IMR-90 (cell line): ENCODE measurements around the gene NEUROD1. TPM values are rescaled to one million over a fixed set of nuclear protein-coding genes. Genes with fewer than 3 reads are reported as not detected.

Experiments
- ATAC-seq: fragments of 200-7000 bp; cut with Tn5 transposase; 2 replicates; pipeline ENCODE4 v1.9.1; 2020; ENCODE audit warnings: low read depth, mild to moderate bottlenecking, moderate library complexity
- BruUV-seq: library from RNA; stranded (reverse); fragments of 400-500 nt; replicated peaks from 2 replicates; lab custom pipeline; 2021; lab: Mats Ljungman, UMichigan
- CTCF ChIA-PET: fragments of 300-600 bp; formaldehyde crosslinking; extraction: SDS; loops from one replicate; lab custom pipeline; 2021; ENCODE audit warnings: antibody characterized with exemption; lab: Yijun Ruan, JAX
- POLR2A ChIA-PET: fragments of 300-600 bp; sonication (Branson Sonifier 250); formaldehyde crosslinking; loops from one replicate; lab custom pipeline; 2022; ENCODE audit warnings: antibody characterized with exemption; ENCODE audit not compliant: unreplicated experiment; lab: Charles Lee
- DNase-seq: peaks from one replicate; pipeline ENCODE4 v3.0.0; 2013
- H2AFZ ChIP-seq: replicated peaks from 2 replicates; pipeline ENCODE3; 2013; ENCODE audit warnings: low read length, mild to moderate bottlenecking; ENCODE audit not compliant: poor library complexity
- H2AK5ac ChIP-seq: 2 replicates; pipeline ENCODE4 v1.6.1; 2013; ENCODE audit warnings: low read depth, low read length, inconsistent platforms
- H2AK9ac ChIP-seq: replicated peaks from 2 replicates; pipeline ENCODE3; 2013; ENCODE audit warnings: mild to moderate bottlenecking, low read depth, low read length, moderate library complexity; ENCODE audit not compliant: poor library complexity
- H2BK120ac ChIP-seq: 2 replicates; pipeline ENCODE4 v1.6.1; 2013; ENCODE audit warnings: low read depth, low read length, inconsistent platforms
- H2BK15ac ChIP-seq: 3 replicates; pipeline ENCODE4 v1.6.1; 2013; ENCODE audit warnings: low read depth, low read length, inconsistent platforms
- H2BK20ac ChIP-seq: 2 replicates; pipeline ENCODE4 v1.6.1; 2013; ENCODE audit warnings: low read depth, mild to moderate bottlenecking, inconsistent platforms, low read length, moderate library complexity
- H2BK5ac ChIP-seq: 2 replicates; pipeline ENCODE4 v1.6.1; 2013; ENCODE audit warnings: mild to moderate bottlenecking, low read depth, low read length, inconsistent platforms; ENCODE audit not compliant: poor library complexity, severe bottlenecking
- H3K14ac ChIP-seq: replicated peaks from 2 replicates; pipeline ENCODE4 v1.6.1; 2013; ENCODE audit warnings: low read depth, low read length, inconsistent platforms
- H3K18ac ChIP-seq: 2 replicates; pipeline ENCODE4 v1.6.1; 2013; ENCODE audit warnings: low read depth, low read length, control low read depth
- H3K23ac ChIP-seq: 2 replicates; pipeline ENCODE4 v1.6.1; 2013; ENCODE audit warnings: low read depth, low read length, inconsistent platforms
- H3K27ac ChIP-seq: 2 replicates; pipeline ENCODE4 v1.5.1; 2013; ENCODE audit warnings: mild to moderate bottlenecking, control low read depth, low read length; ENCODE audit not compliant: insufficient read depth
- H3K27me3 ChIP-seq: 2 replicates; pipeline ENCODE4 v1.6.1; 2013; ENCODE audit warnings: low read length; ENCODE audit not compliant: control insufficient read depth, insufficient read depth
- H3K36me3 ChIP-seq: 2 replicates; pipeline ENCODE4 v1.6.1; 2013; ENCODE audit warnings: low read length, mixed read lengths; ENCODE audit not compliant: control insufficient read depth, insufficient read depth
- H3K4ac ChIP-seq: 2 replicates; pipeline ENCODE4 v1.6.1; 2013; ENCODE audit warnings: low read depth, low read length, inconsistent platforms
- H3K4me1 ChIP-seq: 2 replicates; pipeline ENCODE4 v1.6.1; 2013; ENCODE audit warnings: low read length, mixed read lengths; ENCODE audit not compliant: control insufficient read depth, insufficient read depth
- H3K4me2 ChIP-seq: 2 replicates; pipeline ENCODE4 v1.6.1; 2013; ENCODE audit warnings: low read depth, mild to moderate bottlenecking, control low read depth, low read length, moderate library complexity
- H3K4me3 ChIP-seq: 2 replicates; pipeline ENCODE4 v1.5.1; 2013; ENCODE audit warnings: low read depth, mild to moderate bottlenecking, control low read depth, low read length, moderate library complexity; ENCODE audit not compliant: insufficient read depth
- H3K56ac ChIP-seq: 2 replicates; pipeline ENCODE4 v1.6.1; 2013; ENCODE audit warnings: low read length, inconsistent platforms; ENCODE audit not compliant: insufficient read depth; ENCODE audit errors: extremely low read depth
- H3K79me1 ChIP-seq, 2 experiments: 2 replicates each; pipeline ENCODE4 v1.6.1; 2013; ENCODE audit warnings: low read length in 2 of 2, inconsistent platforms in 1 of 2, low read depth in 1 of 2
- H3K9ac ChIP-seq: 2 replicates; pipeline ENCODE4 v1.6.1; 2013; ENCODE audit warnings: low read depth, low read length, control low read depth
- H3K9me1 ChIP-seq: 2 replicates; pipeline ENCODE4 v1.6.1; 2013; ENCODE audit warnings: low read length, inconsistent platforms; ENCODE audit not compliant: insufficient read depth
- H3K9me3 ChIP-seq: 2 replicates; pipeline ENCODE4 v1.6.1; 2013; ENCODE audit warnings: low read length; ENCODE audit not compliant: control insufficient read depth, insufficient read depth
- H4K20me1 ChIP-seq: 2 replicates; pipeline ENCODE4 v1.6.1; 2013; ENCODE audit warnings: low read length, inconsistent platforms; ENCODE audit not compliant: insufficient read depth
- H4K5ac ChIP-seq: 2 replicates; pipeline ENCODE4 v1.6.1; 2013; ENCODE audit warnings: mild to moderate bottlenecking, low read depth, low read length, control low read depth
- H4K8ac ChIP-seq, 2 experiments: 2 replicates each; pipeline ENCODE4 v1.6.1; 2013; ENCODE audit warnings: low read depth in 2 of 2, low read length in 2 of 2, control low read depth in 1 of 2, inconsistent platforms in 1 of 2
- H4K91ac ChIP-seq: 2 replicates; pipeline ENCODE4 v1.6.1; 2013; ENCODE audit warnings: low read depth, low read length, inconsistent platforms; ENCODE audit not compliant: insufficient read depth
- BHLHE40 ChIP-seq: fragments of 150-350 bp; IDR thresholded peaks from 2 replicates; pipeline ENCODE4 v1.6.1; 2016; ENCODE audit warnings: mild to moderate bottlenecking, low read depth, low read length
- CHD1 ChIP-seq: IDR thresholded peaks from 2 replicates; pipeline ENCODE4 v1.6.1; 2012; ENCODE audit warnings: low read depth, low read length, improper control_type of control experiment
- CTCF ChIP-seq: conservative IDR thresholded peaks from 2 replicates; pipeline ENCODE4 v1.5.1; 2012; ENCODE audit warnings: mild to moderate bottlenecking, low read depth, low read length, improper control_type of control experiment
- ELK1 ChIP-seq: fragments of 150-350 bp; IDR thresholded peaks from 2 replicates; pipeline ENCODE4 v1.6.1; 2016; ENCODE audit warnings: low read depth, mild to moderate bottlenecking, low read length, moderate library complexity, borderline replicate concordance
- FOS ChIP-seq: fragments of 150-350 bp; IDR thresholded peaks from 2 replicates; pipeline ENCODE4 v1.6.1; 2016; ENCODE audit warnings: low read depth, low read length
- MAFK ChIP-seq: IDR thresholded peaks from 2 replicates; pipeline ENCODE4 v1.6.1; 2012; ENCODE audit warnings: low read depth, low read length, improper control_type of control experiment
- MAZ ChIP-seq: IDR thresholded peaks from 2 replicates; pipeline ENCODE4 v1.6.1; 2012; ENCODE audit warnings: low read depth, mild to moderate bottlenecking, low read length, improper control_type of control experiment, moderate library complexity, borderline replicate concordance
- MXI1 ChIP-seq: IDR thresholded peaks from 2 replicates; pipeline ENCODE4 v1.6.1; 2012; ENCODE audit warnings: low read depth, mild to moderate bottlenecking, low read length, moderate library complexity, borderline replicate concordance
- POLR2A ChIP-seq: IDR thresholded peaks from 2 replicates; pipeline ENCODE4 v1.6.1; 2012; ENCODE audit warnings: mild to moderate bottlenecking, low read depth, low read length
- RAD21 ChIP-seq: IDR thresholded peaks from 2 replicates; pipeline ENCODE4 v1.6.1; 2012; ENCODE audit warnings: low read length, improper control_type of control experiment
- RFX5 ChIP-seq: IDR thresholded peaks from 2 replicates; pipeline ENCODE4 v1.8.0; 2012; ENCODE audit warnings: low read depth, mild to moderate bottlenecking, low read length, moderate library complexity
- SMC3 ChIP-seq: fragments of 150-350 bp; IDR thresholded peaks from 2 replicates; pipeline ENCODE4 v1.6.1; 2016; ENCODE audit warnings: low read depth, mild to moderate bottlenecking, antibody characterized with exemption, low read length, moderate library complexity
- USF2 ChIP-seq: fragments of 150-350 bp; IDR thresholded peaks from 2 replicates; pipeline ENCODE4 v1.6.1; 2017; ENCODE audit warnings: mild to moderate bottlenecking, antibody characterized with exemption, low read length, low read depth
- WGBS, 2 experiments: methylation state at CpG; one replicate each; pipeline versions ENCODE4 v1.1.5 to v1.1.7; 2013; ENCODE audit warnings: missing lambda C conversion rate in 2 of 2; ENCODE audit not compliant: insufficient read length in 1 of 2; ENCODE audit errors: extremely low coverage in 2 of 2; 5-methylcytosine and 5-hydroxymethylcytosine counted together
- dilution Hi-C: fragments of 300-500 bp; cut with HindIII; formaldehyde crosslinking; loops from one replicate; pipeline ENCODE4 v1.14.3; 2018; ENCODE audit warnings: low sequenced_read_pairs; ENCODE audit not compliant: unreplicated experiment
- in situ Hi-C: fragments of 300-500 bp; cut with MboI; formaldehyde crosslinking; loops from 3 replicates; pipeline ENCODE4 v1.14.3; 2019; ENCODE audit warnings: low sequenced_read_pairs, inconsistent platforms, mixed read lengths
- intact Hi-C: fragments of 100-400 bp; cut with micrococcal nuclease; formaldehyde crosslinking; loops from 2 replicates; pipeline ENCODE4 v1.10.0; 2022
- polyA plus RNA-seq, 3 experiments: library from polyadenylated mRNA; depleted of rRNA; stranded (reverse); fragments of >200 nt; gene quantifications; 2 replicates each; pipeline ENCODE4 v1.2.3, GENCODE V29; 2012; ENCODE audit warnings: low replicate concordance in 1 of 3
- total RNA-seq: library from RNA; depleted of rRNA; stranded (reverse); fragments of >200 nt; gene quantifications from 2 replicates; pipeline ENCODE4 v1.2.3, GENCODE V29; 2012

The NEUROD1 gene
- total and polyA plus RNA-seq, 2 of the 4 experiments (the other 2 are of a cell fraction): not detected

- Histone ChIP-seq H3K27ac (no peak overlapping the region), H2AK5ac (no peak overlapping the region), H4K8ac (no peak overlapping the region), H2AK9ac (no peak overlapping the region), H4K5ac (no peak overlapping the region), H3K79me1 (no peaks in the 10 kb centered on the region), H3K9me1 (no peaks in the 10 kb centered on the region), H3K4me3 (no peak overlapping the region), H2BK20ac (no peak overlapping the region), H4K20me1 (no peaks in the 10 kb centered on the region), H3K23ac (no peak overlapping the region), H3K27me3 (peaks cover 21% of the 10 kb centered on the region), H3K4me2 (no peak overlapping the region), H3K4me1 (no peaks in the 10 kb centered on the region), H3K56ac (no peak overlapping the region), H3K36me3 (no peaks in the 10 kb centered on the region), H3K18ac (no peak overlapping the region), H3K4ac (no peak overlapping the region), H3K9ac (no peak overlapping the region), H2BK15ac (no peak overlapping the region), H3K14ac (no peak overlapping the region), H2AFZ (no peak overlapping the region), H3K9me3 (peaks cover 7% of the 10 kb centered on the region), H4K91ac (no peak overlapping the region), H2BK120ac (no peak overlapping the region), H2BK5ac (no peak overlapping the region)
- DNase-seq (no peak), ATAC-seq (no peak)
- TF ChIP-seq BHLHE40: no peak
- no peak for TF ChIP-seq RFX5
- TF ChIP-seq MXI1: no peak
- TF ChIP-seq MAZ: no peak
- TF ChIP-seq USF2: no peak
- TF ChIP-seq MAFK: no peak
- no peak for TF ChIP-seq CHD1
- TF ChIP-seq ELK1: no peak
- TF ChIP-seq POLR2A: no peak
- TF ChIP-seq FOS: no peak
- no peak for TF ChIP-seq SMC3
- no peak for TF ChIP-seq RAD21
- TF ChIP-seq CTCF: no peak
- intact Hi-C loops (no loop called here), in situ Hi-C loops (no loop called here), dilution Hi-C loops (no loop called here)
- CTCF ChIA-PET: no interaction called here
- POLR2A ChIA-PET: no interaction called here
- no TSS peak for BruUV-seq
- WGBS, 2 experiments: no CpG with 5 or more reads among the region's 4 CpGs
Observed at GRCh38 chr2:181675254-181675653, 5.1 kb downstream of the NEUROD1 start.
